SK-N-SH (cell line): ENCODE data around the gene SRD5A1. TPM values are rescaled to one million over a fixed set of nuclear protein-coding genes. Genes with fewer than 3 reads are reported as not detected.

Experiments used
- CTCF ChIA-PET: fragments of 300-600, 350-600 bp; formaldehyde crosslinking; extraction: SDS; loops from one replicate; lab custom pipeline; 2021; lab: Yijun Ruan, JAX
- POLR2A ChIA-PET: fragments of 350-600 bp; sonication (Branson Sonifier 250); formaldehyde crosslinking; extraction: SDS; loops from one replicate; lab custom pipeline; 2020; ENCODE audit warnings: antibody characterized with exemption, inconsistent platforms; lab: Yijun Ruan, JAX
- DNase-seq: peaks from one replicate; pipeline ENCODE4 v3.0.0; 2012
- H2AFZ ChIP-seq: fragments of 200-600 bp; sonication (generic); 2 replicates; pipeline ENCODE4 v1.8.1; 2016; ENCODE audit warnings: antibody characterized with exemption, mild to moderate bottlenecking, low read depth
- H3F3A ChIP-seq: fragments of 200-600 bp; sonication (generic); replicated peaks from 2 replicates; pipeline ENCODE3; 2016; ENCODE audit warnings: antibody characterized with exemption, mild to moderate bottlenecking; ENCODE audit not compliant: insufficient read depth
- H3K27ac ChIP-seq, 2 experiments: fragments of 200-500 bp in 1 of 2; fragments of 200-600 bp in 1 of 2; sonication (Bioruptor generic) in 1 of 2; sonication (generic), shearing (Covaris generic) in 1 of 2; 2 replicates each; pipeline versions ENCODE4 v1.5.1 to v1.6.1; 2014 to 2016; ENCODE audit warnings: low read depth in 2 of 2, inconsistent platforms in 1 of 2, low read length in 1 of 2, mild to moderate bottlenecking in 1 of 2, mixed read lengths in 1 of 2
- H3K27me3 ChIP-seq: fragments of 200-600 bp; sonication (generic), shearing (Covaris generic); 2 replicates; pipeline ENCODE4 v1.6.1; 2016; ENCODE audit warnings: mixed run types; ENCODE audit not compliant: insufficient read depth
- H3K36me3 ChIP-seq, 2 experiments: fragments of 200-500 bp in 1 of 2; fragments of 200-600 bp in 1 of 2; sonication (Bioruptor generic) in 1 of 2; sonication (generic) in 1 of 2; replicated peaks in 1 of 2; 2 replicates each; pipeline versions ENCODE3 to v1.5.1; 2014 to 2016; ENCODE audit warnings: low read length in 1 of 2, mild to moderate bottlenecking in 1 of 2; ENCODE audit not compliant: insufficient read depth in 2 of 2, control insufficient read depth in 1 of 2
- H3K4me1 ChIP-seq, 2 experiments: fragments of 200-500 bp in 1 of 2; fragments of 200-600 bp in 1 of 2; sonication (Bioruptor generic) in 1 of 2; sonication (generic), shearing (Covaris generic) in 1 of 2; 2 replicates each; pipeline versions ENCODE4 v1.5.1 to v1.6.1; 2014 to 2016; ENCODE audit warnings: low read depth in 1 of 2, low read length in 1 of 2, mixed run types in 1 of 2; ENCODE audit not compliant: insufficient read depth in 2 of 2, control insufficient read depth in 1 of 2
- H3K4me2 ChIP-seq: fragments of 200-600 bp; sonication (generic), shearing (Covaris generic); 2 replicates; pipeline ENCODE4 v1.6.1; 2017; ENCODE audit warnings: mixed run types
- H3K4me3 ChIP-seq, 2 experiments: fragments of 200-500 bp in 1 of 2; fragments of 200-600 bp in 1 of 2; sonication (Bioruptor generic) in 1 of 2; sonication (generic), shearing (Covaris generic) in 1 of 2; 2 replicates each; pipeline versions ENCODE4 v1.5.1 to v1.8.1; 2014 to 2016; ENCODE audit warnings: low read depth in 2 of 2, inconsistent platforms in 1 of 2, low read length in 1 of 2, mild to moderate bottlenecking in 1 of 2, mixed read lengths in 1 of 2, moderate library complexity in 1 of 2
- H3K79me2 ChIP-seq: fragments of 200-600 bp; sonication (generic); 2 replicates; pipeline ENCODE4 v1.8.1; 2017; ENCODE audit warnings: mild to moderate bottlenecking; ENCODE audit not compliant: insufficient read depth
- H3K9ac ChIP-seq: fragments of 200-600 bp; sonication (generic); 2 replicates; pipeline ENCODE4 v1.6.1; 2017; ENCODE audit warnings: mixed run types
- H3K9me2 ChIP-seq: fragments of 200-600 bp; sonication (generic); 2 replicates; pipeline ENCODE4 v1.6.1; 2017; ENCODE audit warnings: mixed run types
- H3K9me3 ChIP-seq: fragments of 200-600 bp; sonication (generic); 2 replicates; pipeline ENCODE4 v1.6.1; 2017; ENCODE audit warnings: mixed run types, mild to moderate bottlenecking, moderate library complexity
- H4K20me1 ChIP-seq: fragments of 200-600 bp; sonication (generic); 2 replicates; pipeline ENCODE4 v1.6.1; 2017; ENCODE audit warnings: mild to moderate bottlenecking, mixed run types; ENCODE audit not compliant: insufficient read depth
- ELF1 ChIP-seq: IDR thresholded peaks from 2 replicates; pipeline ENCODE4 v1.4.0; 2012
- FOSL2 ChIP-seq: IDR thresholded peaks from 2 replicates; pipeline ENCODE4 v1.4.0; 2012; ENCODE audit warnings: low read depth, mild to moderate bottlenecking, moderate library complexity, borderline replicate concordance
- FOXJ3 ChIP-seq: sonication (generic); formaldehyde crosslinking; IDR thresholded peaks from 2 replicates; pipeline ENCODE4 v1.5.1; 2020; ENCODE audit warnings: mild to moderate bottlenecking, missing genetic modification reagents
- FOXM1 ChIP-seq: IDR thresholded peaks from 2 replicates; pipeline ENCODE4 v1.4.0; 2012; ENCODE audit warnings: low read depth, mild to moderate bottlenecking
- GABPA ChIP-seq: IDR thresholded peaks from 2 replicates; pipeline ENCODE4 v1.4.0; 2012; ENCODE audit warnings: low read depth, mild to moderate bottlenecking
- JUND ChIP-seq: IDR thresholded peaks from 2 replicates; pipeline ENCODE4 v1.4.0; 2012
- NRF1 ChIP-seq: IDR thresholded peaks from 2 replicates; pipeline ENCODE4 v1.6.1; 2012; ENCODE audit warnings: low read depth, mild to moderate bottlenecking, low read length
- POLR2AphosphoS5 ChIP-seq: IDR thresholded peaks from 2 replicates; pipeline ENCODE4 v1.6.1; 2012; ENCODE audit warnings: low read depth, low read length
- RFX5 ChIP-seq: IDR thresholded peaks from 2 replicates; pipeline ENCODE4 v1.6.1; 2012; ENCODE audit warnings: mild to moderate bottlenecking, improper control_type of control experiment, low read length
- RXRA ChIP-seq: IDR thresholded peaks from 2 replicates; pipeline ENCODE4 v1.4.0; 2012; ENCODE audit warnings: low read depth, mild to moderate bottlenecking, borderline replicate concordance
- TAF1 ChIP-seq: IDR thresholded peaks from 2 replicates; pipeline ENCODE4 v1.6.1; 2012; ENCODE audit warnings: low read depth, mild to moderate bottlenecking, low read length, moderate library complexity, borderline replicate concordance
- WGBS: methylation state at CpG from one replicate; pipeline ENCODE4 v1.1.6; 2017; ENCODE audit warnings: low lambda C conversion rate; 5-methylcytosine and 5-hydroxymethylcytosine counted together
- polyA plus RNA-seq, 3 experiments: library from polyadenylated mRNA; depleted of rRNA; stranded (reverse); fragments of >200 nt; gene quantifications; 2 replicates each; pipeline ENCODE4 v1.2.3, GENCODE V29; 2012
- TF ChIP-seq, protein P1 (sequence below): fragments of 150-350 bp; IDR thresholded peaks from 2 replicates; pipeline ENCODE4 v1.6.1; 2016; ENCODE audit warnings: mild to moderate bottlenecking, low read depth, low read length
- TF ChIP-seq, protein P2 (sequence below): IDR thresholded peaks from 2 replicates; pipeline ENCODE4 v1.6.1; 2012; ENCODE audit warnings: mild to moderate bottlenecking, low read depth, low read length, moderate library complexity
- TF ChIP-seq, protein P3 (sequence below): IDR thresholded peaks from 2 replicates; pipeline ENCODE4 v1.4.0; 2012; ENCODE audit warnings: low read depth, borderline replicate concordance
- TF ChIP-seq, protein P4 (sequence below): fragments of 150-350 bp; IDR thresholded peaks from 2 replicates; pipeline ENCODE4 v1.6.1; 2017; ENCODE audit warnings: antibody characterized with exemption, low read length, low read depth, borderline replicate concordance

Gene SRD5A1
- polyA plus RNA-seq, 1 of the 3 experiments (the other 2 are of a cell fraction) = 24.0 TPM

DNA sequence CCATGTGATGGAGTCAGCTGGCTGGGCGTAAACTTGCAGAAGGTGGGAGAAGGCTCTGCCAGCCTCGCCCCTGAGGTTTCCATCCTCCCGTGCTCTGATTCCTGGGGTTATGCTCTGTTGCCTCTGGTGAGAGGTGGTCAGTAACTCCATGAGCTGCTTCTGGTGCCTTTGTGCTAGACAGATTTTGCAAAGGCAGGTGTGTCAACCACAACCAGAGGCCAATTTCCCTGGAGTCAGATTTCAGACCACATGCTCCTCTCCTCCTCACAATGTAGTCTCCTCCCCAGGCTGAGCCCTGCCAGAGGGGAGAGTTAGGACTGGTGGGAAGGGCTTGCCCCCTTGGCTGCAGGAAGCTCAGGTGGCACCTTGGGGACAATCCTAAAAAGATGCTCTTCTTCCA, 41.2 kb downstream of the SRD5A1 start (continued):
- TF ChIP-seq RXRA = no peak
- TF ChIP-seq, protein P1, sequence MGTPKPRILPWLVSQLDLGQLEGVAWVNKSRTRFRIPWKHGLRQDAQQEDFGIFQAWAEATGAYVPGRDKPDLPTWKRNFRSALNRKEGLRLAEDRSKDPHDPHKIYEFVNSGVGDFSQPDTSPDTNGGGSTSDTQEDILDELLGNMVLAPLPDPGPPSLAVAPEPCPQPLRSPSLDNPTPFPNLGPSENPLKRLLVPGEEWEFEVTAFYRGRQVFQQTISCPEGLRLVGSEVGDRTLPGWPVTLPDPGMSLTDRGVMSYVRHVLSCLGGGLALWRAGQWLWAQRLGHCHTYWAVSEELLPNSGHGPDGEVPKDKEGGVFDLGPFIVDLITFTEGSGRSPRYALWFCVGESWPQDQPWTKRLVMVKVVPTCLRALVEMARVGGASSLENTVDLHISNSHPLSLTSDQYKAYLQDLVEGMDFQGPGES = no peak
- no peak for TF ChIP-seq JUND
- TF ChIP-seq FOXJ3 = no peak
- TF ChIP-seq, protein P2, sequence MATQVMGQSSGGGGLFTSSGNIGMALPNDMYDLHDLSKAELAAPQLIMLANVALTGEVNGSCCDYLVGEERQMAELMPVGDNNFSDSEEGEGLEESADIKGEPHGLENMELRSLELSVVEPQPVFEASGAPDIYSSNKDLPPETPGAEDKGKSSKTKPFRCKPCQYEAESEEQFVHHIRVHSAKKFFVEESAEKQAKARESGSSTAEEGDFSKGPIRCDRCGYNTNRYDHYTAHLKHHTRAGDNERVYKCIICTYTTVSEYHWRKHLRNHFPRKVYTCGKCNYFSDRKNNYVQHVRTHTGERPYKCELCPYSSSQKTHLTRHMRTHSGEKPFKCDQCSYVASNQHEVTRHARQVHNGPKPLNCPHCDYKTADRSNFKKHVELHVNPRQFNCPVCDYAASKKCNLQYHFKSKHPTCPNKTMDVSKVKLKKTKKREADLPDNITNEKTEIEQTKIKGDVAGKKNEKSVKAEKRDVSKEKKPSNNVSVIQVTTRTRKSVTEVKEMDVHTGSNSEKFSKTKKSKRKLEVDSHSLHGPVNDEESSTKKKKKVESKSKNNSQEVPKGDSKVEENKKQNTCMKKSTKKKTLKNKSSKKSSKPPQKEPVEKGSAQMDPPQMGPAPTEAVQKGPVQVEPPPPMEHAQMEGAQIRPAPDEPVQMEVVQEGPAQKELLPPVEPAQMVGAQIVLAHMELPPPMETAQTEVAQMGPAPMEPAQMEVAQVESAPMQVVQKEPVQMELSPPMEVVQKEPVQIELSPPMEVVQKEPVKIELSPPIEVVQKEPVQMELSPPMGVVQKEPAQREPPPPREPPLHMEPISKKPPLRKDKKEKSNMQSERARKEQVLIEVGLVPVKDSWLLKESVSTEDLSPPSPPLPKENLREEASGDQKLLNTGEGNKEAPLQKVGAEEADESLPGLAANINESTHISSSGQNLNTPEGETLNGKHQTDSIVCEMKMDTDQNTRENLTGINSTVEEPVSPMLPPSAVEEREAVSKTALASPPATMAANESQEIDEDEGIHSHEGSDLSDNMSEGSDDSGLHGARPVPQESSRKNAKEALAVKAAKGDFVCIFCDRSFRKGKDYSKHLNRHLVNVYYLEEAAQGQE = no peak
- TF ChIP-seq, all 33 proteins: peak for 0

DNA sequence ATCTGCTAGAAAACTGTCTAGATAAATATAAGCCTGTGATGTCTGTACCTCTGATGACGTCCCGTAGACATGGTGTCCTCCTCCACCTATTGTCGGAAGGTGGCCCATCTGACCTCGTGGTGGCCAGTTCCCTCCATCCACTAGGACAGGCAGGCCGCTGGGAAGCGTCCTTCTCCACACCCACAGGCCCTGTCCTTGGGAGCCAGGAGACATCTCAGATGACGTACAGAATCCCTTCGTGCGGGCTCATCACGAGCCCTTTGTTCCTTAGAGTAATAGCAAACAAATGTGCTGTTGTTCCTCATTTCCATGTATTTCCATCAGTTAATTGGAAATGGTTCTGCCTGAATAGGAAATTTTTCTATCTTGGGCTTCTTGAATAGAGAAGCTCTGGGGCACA, 41.6 kb downstream of the SRD5A1 start:
- ChIA-PET CTCF (interaction anchor here (1.0 kb wide), 1 partner anchor 28 kb away, joined by 3 read pairs; no protein-coding TSS in a partner anchor), POLR2A (no interaction called here)
- TF ChIP-seq TAF1 (no peak), FOSL2 (no peak), GABPA (no peak), JUND (no peak), NRF1 (no peak), RFX5 (no peak), ELF1 (no peak), FOXM1 (no peak), POLR2AphosphoS5 (no peak)
- TF ChIP-seq, protein P1 = no peak
- TF ChIP-seq, protein P3, sequence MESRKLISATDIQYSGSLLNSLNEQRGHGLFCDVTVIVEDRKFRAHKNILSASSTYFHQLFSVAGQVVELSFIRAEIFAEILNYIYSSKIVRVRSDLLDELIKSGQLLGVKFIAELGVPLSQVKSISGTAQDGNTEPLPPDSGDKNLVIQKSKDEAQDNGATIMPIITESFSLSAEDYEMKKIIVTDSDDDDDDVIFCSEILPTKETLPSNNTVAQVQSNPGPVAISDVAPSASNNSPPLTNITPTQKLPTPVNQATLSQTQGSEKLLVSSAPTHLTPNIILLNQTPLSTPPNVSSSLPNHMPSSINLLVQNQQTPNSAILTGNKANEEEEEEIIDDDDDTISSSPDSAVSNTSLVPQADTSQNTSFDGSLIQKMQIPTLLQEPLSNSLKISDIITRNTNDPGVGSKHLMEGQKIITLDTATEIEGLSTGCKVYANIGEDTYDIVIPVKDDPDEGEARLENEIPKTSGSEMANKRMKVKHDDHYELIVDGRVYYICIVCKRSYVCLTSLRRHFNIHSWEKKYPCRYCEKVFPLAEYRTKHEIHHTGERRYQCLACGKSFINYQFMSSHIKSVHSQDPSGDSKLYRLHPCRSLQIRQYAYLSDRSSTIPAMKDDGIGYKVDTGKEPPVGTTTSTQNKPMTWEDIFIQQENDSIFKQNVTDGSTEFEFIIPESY = no peak
- TF ChIP-seq, protein P4, sequence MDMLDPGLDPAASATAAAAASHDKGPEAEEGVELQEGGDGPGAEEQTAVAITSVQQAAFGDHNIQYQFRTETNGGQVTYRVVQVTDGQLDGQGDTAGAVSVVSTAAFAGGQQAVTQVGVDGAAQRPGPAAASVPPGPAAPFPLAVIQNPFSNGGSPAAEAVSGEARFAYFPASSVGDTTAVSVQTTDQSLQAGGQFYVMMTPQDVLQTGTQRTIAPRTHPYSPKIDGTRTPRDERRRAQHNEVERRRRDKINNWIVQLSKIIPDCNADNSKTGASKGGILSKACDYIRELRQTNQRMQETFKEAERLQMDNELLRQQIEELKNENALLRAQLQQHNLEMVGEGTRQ = no peak
- TF ChIP-seq, protein P2 = no peak
- Histone ChIP-seq H3K9ac (no peak overlapping the region), H3K9me3 (no peaks in the 10 kb centered on the region), H3K4me2 (no peak overlapping the region), H3F3A (no peaks in the 10 kb centered on the region), H2AFZ (no peak overlapping the region), H3K79me2 (no peaks in the 10 kb centered on the region), H3K4me1 (no peaks in the 10 kb centered on the region), H3K4me3 (no peak overlapping the region), H3K36me3 (peaks cover 4 to 25% of the 10 kb centered on the region in 2 experiments), H3K27ac (no peak overlapping the region), H4K20me1 (no peaks in the 10 kb centered on the region), H3K27me3 (no peaks in the 10 kb centered on the region), H3K9me2 (no peaks in the 10 kb centered on the region)
- WGBS = 94% methylated on average over 6 of the region's 10 CpGs
- no peak for DNase-seq
